ENCODE results near the gene GRIN2A.

DNA sequence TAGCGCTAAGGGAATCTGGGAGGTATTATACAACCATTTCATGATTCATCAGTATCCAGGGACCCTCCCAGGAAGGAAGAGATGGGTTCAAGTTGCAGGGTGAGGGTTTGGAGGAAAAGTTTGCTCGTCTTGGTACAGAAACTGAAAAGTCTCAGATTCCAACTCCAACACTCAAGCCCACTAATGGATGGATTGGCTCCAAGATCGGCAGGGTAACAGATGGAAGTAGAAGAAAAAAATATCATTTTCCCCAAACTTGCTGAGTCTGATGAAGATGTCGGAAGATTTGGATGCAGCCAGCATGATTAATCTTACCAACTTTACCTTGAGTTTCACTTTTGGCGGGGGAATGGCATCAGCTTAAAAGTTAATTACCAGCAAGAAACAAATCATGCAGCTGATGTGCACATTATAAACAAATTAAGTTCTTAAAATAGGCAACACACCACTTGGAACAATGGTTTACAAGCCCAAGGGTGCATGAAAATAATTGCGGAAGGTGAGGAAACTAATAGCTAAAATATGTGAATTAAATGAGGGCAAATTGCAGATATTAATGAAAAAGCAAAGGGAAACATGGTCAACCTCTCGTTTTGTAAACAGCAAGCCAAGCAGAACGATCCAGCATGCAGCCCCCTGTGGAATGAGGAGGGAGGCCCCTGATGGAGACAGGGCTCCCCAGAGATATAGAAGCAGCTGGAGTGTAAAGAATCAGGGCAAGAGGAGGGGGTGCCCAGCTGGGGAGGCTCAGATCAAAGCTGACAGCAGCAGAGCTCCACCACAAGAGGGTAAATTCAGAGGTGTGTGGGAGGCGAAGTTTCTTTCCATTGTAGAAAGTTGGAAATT is 44.1 kb upstream of the GRIN2A start:
- TF ChIP-seq, protein P1, sequence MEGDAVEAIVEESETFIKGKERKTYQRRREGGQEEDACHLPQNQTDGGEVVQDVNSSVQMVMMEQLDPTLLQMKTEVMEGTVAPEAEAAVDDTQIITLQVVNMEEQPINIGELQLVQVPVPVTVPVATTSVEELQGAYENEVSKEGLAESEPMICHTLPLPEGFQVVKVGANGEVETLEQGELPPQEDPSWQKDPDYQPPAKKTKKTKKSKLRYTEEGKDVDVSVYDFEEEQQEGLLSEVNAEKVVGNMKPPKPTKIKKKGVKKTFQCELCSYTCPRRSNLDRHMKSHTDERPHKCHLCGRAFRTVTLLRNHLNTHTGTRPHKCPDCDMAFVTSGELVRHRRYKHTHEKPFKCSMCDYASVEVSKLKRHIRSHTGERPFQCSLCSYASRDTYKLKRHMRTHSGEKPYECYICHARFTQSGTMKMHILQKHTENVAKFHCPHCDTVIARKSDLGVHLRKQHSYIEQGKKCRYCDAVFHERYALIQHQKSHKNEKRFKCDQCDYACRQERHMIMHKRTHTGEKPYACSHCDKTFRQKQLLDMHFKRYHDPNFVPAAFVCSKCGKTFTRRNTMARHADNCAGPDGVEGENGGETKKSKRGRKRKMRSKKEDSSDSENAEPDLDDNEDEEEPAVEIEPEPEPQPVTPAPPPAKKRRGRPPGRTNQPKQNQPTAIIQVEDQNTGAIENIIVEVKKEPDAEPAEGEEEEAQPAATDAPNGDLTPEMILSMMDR (IDR thresholded peaks at IDR 0.05; ENCODE audit: insufficient read depth, low read length), result no peak
- TF ChIP-seq POLR2AphosphoS5 (IDR thresholded peaks at IDR 0.05; ENCODE audit: low read depth) (no peak), SPI1 (IDR thresholded peaks at IDR 0.05; ENCODE audit: borderline replicate concordance, low read depth) (no peak)
- TF ChIP-seq, protein P2, sequence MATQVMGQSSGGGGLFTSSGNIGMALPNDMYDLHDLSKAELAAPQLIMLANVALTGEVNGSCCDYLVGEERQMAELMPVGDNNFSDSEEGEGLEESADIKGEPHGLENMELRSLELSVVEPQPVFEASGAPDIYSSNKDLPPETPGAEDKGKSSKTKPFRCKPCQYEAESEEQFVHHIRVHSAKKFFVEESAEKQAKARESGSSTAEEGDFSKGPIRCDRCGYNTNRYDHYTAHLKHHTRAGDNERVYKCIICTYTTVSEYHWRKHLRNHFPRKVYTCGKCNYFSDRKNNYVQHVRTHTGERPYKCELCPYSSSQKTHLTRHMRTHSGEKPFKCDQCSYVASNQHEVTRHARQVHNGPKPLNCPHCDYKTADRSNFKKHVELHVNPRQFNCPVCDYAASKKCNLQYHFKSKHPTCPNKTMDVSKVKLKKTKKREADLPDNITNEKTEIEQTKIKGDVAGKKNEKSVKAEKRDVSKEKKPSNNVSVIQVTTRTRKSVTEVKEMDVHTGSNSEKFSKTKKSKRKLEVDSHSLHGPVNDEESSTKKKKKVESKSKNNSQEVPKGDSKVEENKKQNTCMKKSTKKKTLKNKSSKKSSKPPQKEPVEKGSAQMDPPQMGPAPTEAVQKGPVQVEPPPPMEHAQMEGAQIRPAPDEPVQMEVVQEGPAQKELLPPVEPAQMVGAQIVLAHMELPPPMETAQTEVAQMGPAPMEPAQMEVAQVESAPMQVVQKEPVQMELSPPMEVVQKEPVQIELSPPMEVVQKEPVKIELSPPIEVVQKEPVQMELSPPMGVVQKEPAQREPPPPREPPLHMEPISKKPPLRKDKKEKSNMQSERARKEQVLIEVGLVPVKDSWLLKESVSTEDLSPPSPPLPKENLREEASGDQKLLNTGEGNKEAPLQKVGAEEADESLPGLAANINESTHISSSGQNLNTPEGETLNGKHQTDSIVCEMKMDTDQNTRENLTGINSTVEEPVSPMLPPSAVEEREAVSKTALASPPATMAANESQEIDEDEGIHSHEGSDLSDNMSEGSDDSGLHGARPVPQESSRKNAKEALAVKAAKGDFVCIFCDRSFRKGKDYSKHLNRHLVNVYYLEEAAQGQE (IDR thresholded peaks at IDR 0.05; ENCODE audit: insufficient replicate concordance, low read depth), result no peak

All from HL-60 (cell line).